Measurements from ENCODE around the gene MRPL46.
"Not testable (repeated sequence)": the region's sequence is repeated elsewhere in the genome, so short reads cannot be mapped to it uniquely, and the experiment has no call there.

Gene MRPL46

DNA sequence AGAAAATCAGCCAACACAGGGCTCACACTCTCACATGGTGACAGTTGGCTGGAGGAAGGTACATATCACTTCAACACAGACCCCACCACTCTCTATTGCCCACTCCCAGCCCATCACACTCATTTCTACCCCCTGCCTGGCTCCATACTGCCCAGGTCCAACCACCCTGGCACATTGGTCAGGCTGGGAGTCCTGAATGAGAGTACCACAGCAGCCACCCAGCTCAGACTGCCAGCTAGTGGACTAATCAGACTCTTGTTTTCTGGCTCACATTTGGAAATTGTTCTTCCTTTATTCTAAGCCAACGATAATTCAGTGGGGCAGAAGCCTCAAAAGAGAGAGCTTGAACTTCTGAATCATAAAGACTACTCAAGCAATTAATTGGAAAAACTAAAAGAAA, 20.0 kb downstream of the MRPL46 start:
- DNase-seq (ENCODE audit: low read depth in 2 of 2), result no peak

DNA sequence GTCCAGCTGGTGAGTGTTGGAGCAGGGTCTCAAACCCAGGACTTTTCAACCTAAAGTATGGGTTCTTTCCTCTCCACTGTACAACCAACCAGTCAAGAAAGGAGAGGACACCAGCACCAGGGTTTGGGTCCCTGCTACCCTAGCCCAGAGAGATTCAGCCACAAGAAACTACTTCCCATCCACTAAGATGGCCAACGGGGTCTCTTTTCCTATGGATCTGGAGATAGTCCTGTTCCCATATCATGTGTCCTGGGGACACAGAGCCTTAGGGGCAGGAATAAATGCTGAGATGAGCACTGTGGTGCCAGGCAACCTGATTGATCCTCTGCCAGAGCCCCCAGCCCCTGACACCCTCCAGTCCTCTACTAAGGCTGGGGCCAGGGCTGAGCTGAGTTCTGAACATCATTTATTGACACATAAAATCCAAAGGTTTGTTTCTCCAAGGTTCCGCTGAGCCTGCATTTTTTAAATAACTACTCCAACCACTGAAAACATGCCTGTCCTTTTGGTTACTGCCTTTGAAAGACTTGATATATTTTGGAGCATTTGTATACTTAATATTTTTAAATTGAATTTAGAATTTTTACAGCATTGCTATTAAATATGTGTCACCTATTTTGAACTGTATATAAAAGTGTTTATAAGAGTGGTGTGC, 26.0 kb downstream of the MRPL46 start:
- no peak for DNase-seq (ENCODE audit: low read depth in 2 of 2)

DNA sequence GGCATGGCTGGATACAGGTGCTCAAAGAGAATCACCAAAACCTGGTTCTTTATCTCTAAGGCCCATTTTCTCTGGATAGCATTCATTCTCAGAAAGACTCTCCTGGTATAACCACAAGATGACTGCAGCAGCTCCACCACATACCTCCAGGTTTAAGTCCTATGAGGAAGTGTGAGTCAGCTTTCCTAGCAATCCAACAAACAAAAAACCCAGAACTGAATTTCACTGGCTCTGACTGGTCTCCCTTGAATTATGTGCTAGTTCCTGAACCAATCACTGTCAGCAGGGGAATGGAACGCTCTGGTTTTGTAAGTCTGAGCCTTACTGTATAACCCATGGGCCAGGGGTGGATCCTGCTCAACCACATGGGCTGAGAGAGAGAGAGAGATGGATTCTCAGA, 27.2 kb downstream of the MRPL46 start:
- no peak for DNase-seq (ENCODE audit: low read depth in 2 of 2)

DNA sequence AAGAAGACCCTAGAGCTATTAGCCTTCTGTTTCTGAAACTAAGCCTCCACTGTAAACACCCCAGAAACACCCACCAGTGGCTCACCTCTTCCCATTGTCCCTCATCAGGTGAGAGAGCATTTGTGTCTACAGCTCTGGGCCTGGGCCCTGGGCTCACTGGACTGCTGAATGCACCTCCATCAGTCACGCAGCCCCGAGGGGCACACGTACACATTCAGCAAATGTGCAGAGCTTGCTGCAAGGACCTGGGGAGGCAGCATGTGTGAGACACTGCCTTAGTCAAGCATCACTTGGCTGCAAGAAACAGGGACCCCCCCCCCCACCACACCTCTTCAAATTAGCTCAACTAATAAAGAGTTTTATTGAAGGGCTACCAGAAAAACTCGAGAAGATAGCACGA, 29.0 kb downstream of the MRPL46 start:
- no peak for DNase-seq (ENCODE audit: low read depth in 2 of 2)

DNA sequence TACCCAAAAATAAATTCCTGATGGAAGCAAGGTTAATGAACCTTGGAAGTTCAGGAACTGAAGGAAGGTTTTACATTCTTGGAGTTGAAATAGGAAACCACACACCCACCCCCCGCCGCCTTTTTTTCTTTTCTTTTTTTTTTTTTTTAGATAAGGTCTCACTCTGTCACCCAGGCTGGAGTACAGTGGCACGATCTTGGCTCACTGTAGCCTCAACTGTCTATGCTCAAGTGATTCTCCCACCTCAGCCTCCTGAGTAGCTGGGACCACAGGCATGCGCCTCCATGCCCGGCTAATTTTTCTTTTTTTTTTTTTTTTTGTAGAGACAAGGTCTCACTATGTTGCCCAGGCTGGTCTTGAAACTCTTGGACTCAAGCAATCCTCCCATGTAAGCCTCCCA, 33.1 kb downstream of the MRPL46 start:
- not testable (repeated sequence) for DNase-seq (ENCODE audit: low read depth in 2 of 2)

DNA sequence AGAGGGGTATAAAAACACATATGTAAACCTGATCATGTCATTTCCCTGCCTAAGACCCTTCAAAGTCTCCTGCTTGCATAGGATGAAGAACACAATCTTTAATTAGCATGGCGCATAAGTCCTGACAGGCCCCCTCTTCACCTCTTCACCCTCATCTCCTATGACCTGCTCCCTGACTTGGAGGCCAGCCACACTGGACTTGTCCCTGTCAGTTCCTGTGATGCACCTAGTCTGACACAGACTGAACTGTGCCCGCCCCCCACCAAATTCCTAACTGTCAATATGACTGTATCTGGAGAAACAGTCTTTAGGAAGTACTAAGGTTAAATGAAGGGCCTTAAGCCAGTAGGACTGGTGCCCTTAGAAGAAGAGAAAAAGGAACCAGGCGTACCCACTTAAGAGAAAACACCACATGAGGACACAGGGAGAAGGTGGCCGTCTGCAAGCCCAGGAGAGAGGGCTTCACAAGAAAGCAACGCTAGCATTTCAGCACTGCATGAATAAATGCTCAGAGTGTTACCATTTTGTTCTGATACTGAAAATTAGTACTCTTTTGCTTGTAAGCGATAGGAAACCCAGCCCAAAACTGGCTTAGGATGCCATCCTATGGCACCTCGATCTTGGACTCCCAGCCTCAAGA, 34.0 kb downstream of the MRPL46 start:
- no peak for DNase-seq (ENCODE audit: low read depth in 2 of 2)

DNA sequence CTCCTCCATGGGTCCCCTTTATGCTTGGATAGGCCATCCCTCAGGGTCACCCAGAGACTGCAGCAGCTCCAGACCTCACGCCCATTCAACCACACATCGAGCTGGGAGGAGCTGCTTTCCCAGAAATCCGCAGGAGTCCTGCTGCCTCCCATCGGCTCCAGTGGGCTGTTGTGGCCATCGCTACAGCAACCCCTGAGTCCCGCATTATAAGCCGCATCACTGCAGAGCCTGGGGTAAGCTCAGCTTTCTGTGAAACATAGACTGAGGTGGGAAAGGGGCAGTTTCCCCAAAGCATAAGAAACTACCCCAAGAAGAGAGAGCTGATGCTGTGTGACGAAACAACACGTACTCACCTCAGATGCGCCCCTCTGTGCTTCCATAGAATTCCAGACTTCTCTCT, 35.7 kb downstream of the MRPL46 start:
- no peak for DNase-seq (ENCODE audit: low read depth in 2 of 2)

DNA sequence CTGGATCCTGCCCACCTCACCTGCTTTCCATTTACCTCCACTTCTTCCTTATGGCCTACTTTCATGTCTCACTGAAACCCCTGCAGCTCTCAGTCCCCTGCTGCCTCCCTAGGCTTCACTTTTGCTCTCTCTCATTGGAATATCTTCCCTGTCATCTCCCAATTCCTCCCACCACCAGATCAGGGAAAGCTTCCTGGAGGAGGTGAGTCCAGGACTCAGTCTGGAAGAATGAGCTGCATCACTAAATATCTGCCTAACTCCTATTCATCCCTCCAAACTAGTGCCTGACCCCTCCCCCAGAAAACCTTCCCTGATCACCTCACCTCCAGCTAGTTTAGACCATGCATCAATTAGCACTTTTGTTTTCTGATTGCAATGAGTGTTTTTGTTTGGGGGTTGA, 37.1 kb downstream of the MRPL46 start:
- DNase-seq (ENCODE audit: low read depth in 2 of 2), result no peak

DNA sequence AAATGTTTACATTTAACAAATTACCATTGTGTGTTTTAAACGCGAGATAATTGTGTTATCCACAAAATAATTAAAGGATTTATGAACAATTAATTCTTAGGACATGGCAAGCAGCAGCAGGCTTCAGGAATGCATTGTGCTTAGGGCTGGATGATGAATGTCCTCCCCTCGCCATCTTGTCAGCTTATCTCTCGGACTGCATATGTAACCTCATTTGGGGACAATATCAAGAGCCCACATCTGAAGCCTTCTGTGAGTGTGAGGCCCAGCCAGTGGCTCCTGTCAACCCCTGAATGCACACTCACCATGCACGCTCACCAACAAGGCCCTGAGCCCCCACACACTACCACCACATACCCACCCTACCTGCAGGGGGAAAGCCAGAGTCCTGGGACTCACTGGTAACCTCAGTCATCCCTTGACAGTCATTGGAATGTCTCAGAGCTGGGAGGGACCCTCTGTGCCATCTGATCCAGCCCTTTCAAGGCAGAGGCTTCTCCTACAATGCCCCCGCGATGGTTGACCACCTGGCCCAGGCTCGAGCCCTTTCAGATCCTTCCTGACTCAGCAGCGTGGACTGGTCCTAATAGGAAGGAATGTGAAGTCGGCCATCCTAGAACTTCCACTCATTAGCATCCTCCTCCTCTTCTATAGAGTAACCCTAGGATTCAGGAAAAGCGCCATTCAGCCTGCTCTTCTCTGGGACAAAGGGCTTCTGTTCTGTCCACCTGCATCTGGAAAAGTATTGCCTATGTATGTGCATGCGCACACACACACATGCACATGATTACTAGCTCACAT, 38.2 kb downstream of the MRPL46 start:
- DNase-seq (ENCODE audit: low read depth in 2 of 2), result no peak

DNA sequence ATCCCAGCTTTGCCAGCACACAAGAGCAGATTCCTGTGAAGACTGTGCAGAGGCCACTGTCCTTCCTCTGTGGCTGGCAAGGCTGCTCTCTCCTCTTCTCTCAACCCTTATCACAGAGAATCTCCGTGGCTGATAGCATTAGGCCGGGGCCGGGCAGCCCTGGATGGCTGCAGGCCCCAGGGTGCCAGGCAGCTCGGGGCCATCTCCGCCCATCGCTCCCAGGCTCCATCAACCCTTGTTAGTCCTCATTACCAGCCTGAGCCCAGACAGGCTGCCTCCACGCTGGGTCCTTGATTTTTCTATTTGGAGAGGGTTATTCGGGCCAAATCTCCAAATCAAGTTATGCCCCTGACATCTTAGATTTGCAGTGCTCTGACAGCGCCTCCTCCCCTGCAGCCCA, 39.1 kb downstream of the MRPL46 start:
- DNase-seq (ENCODE audit: low read depth in 2 of 2), result no peak

DNA sequence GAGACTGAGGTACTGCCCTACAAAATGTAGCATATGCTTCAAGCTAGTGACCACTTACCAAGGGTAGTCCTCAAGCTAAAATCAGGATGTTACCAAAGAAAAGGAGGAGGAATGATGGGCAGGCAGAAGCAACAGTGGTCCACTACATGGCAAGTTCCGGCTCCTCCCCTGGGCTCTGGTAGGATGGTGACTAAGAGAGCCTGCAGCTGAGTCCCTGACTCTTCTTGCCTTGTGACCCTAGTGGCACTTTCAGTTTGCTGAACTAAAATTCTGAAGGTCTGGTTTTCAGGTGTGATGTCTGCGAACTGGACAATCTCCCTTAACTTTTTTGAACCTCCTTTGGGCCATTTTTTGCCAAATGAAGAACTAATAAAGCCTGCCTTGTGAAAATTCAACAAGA, 40.9 kb downstream of the MRPL46 start:
- no peak for DNase-seq (ENCODE audit: low read depth in 2 of 2)

DNA sequence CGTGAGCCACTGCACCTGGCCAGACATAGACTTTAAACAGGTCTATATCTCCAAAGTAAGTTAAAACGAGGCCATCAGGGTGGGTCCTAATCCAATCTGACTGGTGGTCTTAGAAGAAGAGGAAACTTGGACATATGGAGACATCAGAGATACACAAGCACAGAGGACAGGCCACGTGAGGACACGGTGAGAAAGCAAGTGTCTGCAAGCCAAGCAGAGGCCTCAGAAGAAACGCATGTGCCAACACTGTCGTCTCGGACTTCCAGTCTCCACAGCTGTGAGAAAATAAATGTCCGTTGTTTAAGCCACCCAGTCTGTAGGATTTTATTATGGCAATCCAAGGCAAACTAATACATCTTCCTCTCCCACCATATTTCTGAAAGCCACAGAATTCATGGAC, 43.9 kb downstream of the MRPL46 start:
- DNase-seq (ENCODE audit: low read depth in 2 of 2), result no peak

DNA sequence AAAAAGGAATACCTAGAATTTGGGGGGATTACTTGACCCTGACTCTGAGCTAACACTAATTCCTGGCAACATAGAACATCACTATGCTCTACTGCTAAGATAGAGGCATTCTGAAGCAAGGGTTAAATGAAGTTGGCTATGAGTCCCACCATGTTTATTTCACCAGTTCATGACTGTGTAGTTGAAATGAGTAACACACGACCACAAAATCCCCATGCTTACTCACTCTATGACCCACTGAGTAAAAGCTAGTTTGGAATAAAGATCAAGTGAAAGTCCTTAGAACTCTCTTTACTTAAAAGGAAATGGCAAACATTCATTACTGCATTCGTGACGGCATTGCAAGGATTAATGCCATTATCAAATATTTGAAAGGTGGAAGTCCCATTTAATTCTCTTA, 47.4 kb downstream of the MRPL46 start:
- no peak for DNase-seq (ENCODE audit: low read depth in 2 of 2)

Data from stimulated activated CD8-positive, alpha-beta memory T cell treated with anti-CD3 and anti-CD28 coated beads, Interleukin-2, amount 100 ng/mL, for 48 hours (primary cell).